Ovary (tissue), 9 donors: ENCODE data around the gene NCK2. TPM values are rescaled to one million over a fixed set of nuclear protein-coding genes. Genes with fewer than 3 reads are reported as not detected.

ENCODE experiments used
- DNase-seq, 5 donors: peaks; one replicate each; pipeline ENCODE4 v3.0.0-alpha.2; 2019 to 2020
- H3K27ac ChIP-seq, 2 donors: fragments of 200-600 bp; one replicate each; pipeline versions ENCODE4 v1.5.1 to v1.8.0; 2019 to 2022
- H3K27me3 ChIP-seq: fragments of 200-600 bp; one replicate; pipeline ENCODE4 v1.8.0; 2022
- H3K36me3 ChIP-seq: fragments of 200-600 bp; sonication (generic); one replicate; pipeline ENCODE4 v1.5.1; 2019
- H3K4me1 ChIP-seq: one replicate; pipeline ENCODE4 v1.8.1; 2013; ENCODE audit warnings: mild to moderate bottlenecking, moderate library complexity; ENCODE audit not compliant: insufficient read depth
- H3K4me3 ChIP-seq: fragments of 200-600 bp; sonication (generic); one replicate; pipeline ENCODE4 v1.5.1; 2017
- H3K9me3 ChIP-seq, 2 donors: fragments of 200-600 bp in 1 of 2; sonication (generic) in 1 of 2; one replicate each; pipeline versions ENCODE4 v1.5.1 to v1.8.1; 2013 to 2019; ENCODE audit warnings: mild to moderate bottlenecking in 1 of 2, moderate library complexity in 1 of 2
- EP300 ChIP-seq: sonication (generic); formaldehyde crosslinking; IDR thresholded peaks from one replicate; pipeline ENCODE4 v1.6.1; 2017; ENCODE audit warnings: antibody characterized with exemption
- POLR2A ChIP-seq: fragments of 450-650 bp; IDR thresholded peaks from one replicate; pipeline ENCODE4 v1.6.1; 2017; ENCODE audit warnings: antibody characterized with exemption, mild to moderate bottlenecking, moderate library complexity
- WGBS, 3 donors: extraction: QIAGEN DNeasy Blood & Tissue Kit in 1 of 3; methylation state at CpG; one replicate each; pipeline versions ENCODE4 v1.1.5 to v1.1.7; 2013 to 2017; 5-methylcytosine and 5-hydroxymethylcytosine counted together
- intact Hi-C, 4 donors: fragments of 100-400 bp; cut with DNase I; formaldehyde crosslinking; loops; one replicate each; pipeline versions ENCODE4 v1.11.0 to v1.15.1; 2022 to 2023
- polyA plus RNA-seq, 2 donors: library from polyadenylated mRNA; stranded (reverse); fragments of 200-250 nt in 1 of 2; fragments of 350-450 nt in 1 of 2; fragmentation: Illumina TruSeq in 1 of 2; extraction: RNeasy Lipid Tissue Mini Kit (QIAGEN cat#74804) in 1 of 2; gene quantifications; one replicate each; pipeline ENCODE4 v1.2.3, GENCODE V29; 2013 to 2014
- total RNA-seq, 7 donors: library from RNA; depleted of rRNA in 2 of 7; stranded (reverse); fragments of >200 nt in 2 of 7; fragmentation: NEBNext Ultra II Directional in 3 of 7; extraction: Animal tissue kit (Norgen Biotek cat#: 25700) in 3 of 7; gene quantifications; one replicate each; pipeline versions ENCODE4 v1.1.0 to v1.2.4, GENCODE V29; 2016 to 2023
- TF ChIP-seq, protein P1 (sequence below), 3 donors: fragments of 450-650 bp in 2 of 3; fragments of 200-600 bp in 1 of 3; IDR thresholded peaks; one replicate each; pipeline versions ENCODE4 v1.5.1 to v1.8.0; 2016 to 2022; ENCODE audit warnings: antibody characterized with exemption in 3 of 3, mild to moderate bottlenecking in 1 of 3
- donor health status: DM: no; HTN: no; CAD: no; lungs with moderate emphysema.
- donor health status: DM: no; HTN: no; CAD: no.
- donor health status: Bipolar disorder and iron deficiency.
- donor health status: DM: yes; HTN: yes; CAD: no.
- donor health status: DM: no; HTN: no; CAD: no.
- donor health status: DM: yes; HTN: yes; CAD: no.

Gene NCK2
- total and polyA plus RNA-seq, 9 donors, result 16.7 to 42.9 (median 31.2) TPM

DNA sequence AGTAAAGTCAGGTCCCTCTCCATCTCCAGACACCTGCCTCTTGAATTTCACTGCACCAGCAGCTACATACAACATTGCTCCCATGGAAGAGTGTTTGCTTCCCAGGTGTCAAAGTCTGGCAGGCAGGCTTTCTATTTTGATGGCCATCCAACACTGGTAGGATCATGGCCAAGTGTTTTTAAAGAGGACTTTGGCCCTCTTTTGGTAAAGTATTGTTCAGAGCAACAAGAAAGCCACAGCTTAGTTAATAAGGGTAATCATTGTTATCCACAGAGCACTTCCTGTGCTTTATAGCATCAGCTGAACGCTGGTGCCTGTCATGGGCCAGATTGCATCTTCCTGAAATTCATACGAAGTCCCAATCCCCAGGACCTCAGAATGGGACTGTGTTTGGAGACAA is 133.2 kb downstream of the NCK2 start:
- WGBS, 3 donors, result 75 to 86% (median 84%) methylated on average over 2 of the region's 2 CpGs
- no peaks in the 10 kb centered on the region for H3K27me3 ChIP-seq

DNA sequence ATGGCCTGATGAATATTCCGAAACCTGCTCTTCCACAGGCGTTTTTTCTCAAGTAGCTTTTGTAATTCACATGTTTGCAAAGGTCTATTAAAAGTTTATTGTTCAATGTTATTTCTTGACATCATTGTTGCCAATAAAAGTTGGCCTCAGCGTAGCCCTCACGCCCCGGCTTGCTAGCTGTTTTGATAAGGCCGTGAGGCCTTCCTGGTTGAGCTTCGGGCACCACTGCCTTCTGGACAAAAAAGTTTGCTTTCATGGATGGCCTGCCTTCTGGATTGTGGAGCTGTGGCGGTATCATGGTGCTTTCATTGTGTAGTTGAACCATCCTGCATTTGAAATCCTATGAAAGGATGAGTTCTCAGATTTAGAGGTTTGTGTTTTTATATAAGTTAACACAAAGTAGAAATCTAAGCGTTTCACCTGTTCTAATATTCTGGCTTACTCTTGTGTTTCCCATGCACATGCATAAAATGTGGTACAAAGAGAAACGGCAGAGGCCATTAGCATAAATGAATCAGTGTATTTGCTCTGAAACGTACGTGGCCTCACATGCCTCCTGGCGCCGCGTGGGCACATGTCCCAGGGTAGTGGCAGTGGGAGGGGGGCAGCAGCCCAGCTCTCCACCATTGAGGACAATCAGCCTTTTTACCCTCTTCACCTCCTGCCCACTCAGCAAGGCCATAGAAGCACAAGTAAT is 134.5 kb downstream of the NCK2 start:
- Histone ChIP-seq H3K36me3 (no peaks in the 10 kb centered on the region), H3K4me1 (peaks cover 14% of the 10 kb centered on the region), H3K4me3 (no peak overlapping the region), H3K27me3 (no peaks in the 10 kb centered on the region), H3K9me3 (no peaks in the 10 kb centered on the region), H3K27ac (no peak overlapping the region)
- intact Hi-C loops, result no loop called here
- no peak for DNase-seq
- TF ChIP-seq, protein P1, sequence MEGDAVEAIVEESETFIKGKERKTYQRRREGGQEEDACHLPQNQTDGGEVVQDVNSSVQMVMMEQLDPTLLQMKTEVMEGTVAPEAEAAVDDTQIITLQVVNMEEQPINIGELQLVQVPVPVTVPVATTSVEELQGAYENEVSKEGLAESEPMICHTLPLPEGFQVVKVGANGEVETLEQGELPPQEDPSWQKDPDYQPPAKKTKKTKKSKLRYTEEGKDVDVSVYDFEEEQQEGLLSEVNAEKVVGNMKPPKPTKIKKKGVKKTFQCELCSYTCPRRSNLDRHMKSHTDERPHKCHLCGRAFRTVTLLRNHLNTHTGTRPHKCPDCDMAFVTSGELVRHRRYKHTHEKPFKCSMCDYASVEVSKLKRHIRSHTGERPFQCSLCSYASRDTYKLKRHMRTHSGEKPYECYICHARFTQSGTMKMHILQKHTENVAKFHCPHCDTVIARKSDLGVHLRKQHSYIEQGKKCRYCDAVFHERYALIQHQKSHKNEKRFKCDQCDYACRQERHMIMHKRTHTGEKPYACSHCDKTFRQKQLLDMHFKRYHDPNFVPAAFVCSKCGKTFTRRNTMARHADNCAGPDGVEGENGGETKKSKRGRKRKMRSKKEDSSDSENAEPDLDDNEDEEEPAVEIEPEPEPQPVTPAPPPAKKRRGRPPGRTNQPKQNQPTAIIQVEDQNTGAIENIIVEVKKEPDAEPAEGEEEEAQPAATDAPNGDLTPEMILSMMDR (IDR thresholded peaks at IDR 0.05), result no peak
- TF ChIP-seq EP300 (no peak), POLR2A (no peak)
- WGBS, 3 donors, result 88 to 94% (median 91%) methylated on average over 15 of the region's 15 CpGs

More for the DNA sequence above, 133.2 kb downstream of the NCK2 start:
- intact Hi-C loops, result no loop called here
- Histone ChIP-seq H3K4me3 (no peak overlapping the region), H3K27ac (no peak overlapping the region), H3K9me3 (no peaks in the 10 kb centered on the region), H3K4me1 (peaks cover 14% of the 10 kb centered on the region), H3K36me3 (no peaks in the 10 kb centered on the region)
- no peak for TF ChIP-seq EP300
- TF ChIP-seq, protein P1 (IDR thresholded peaks at IDR 0.05), result no peak
- no peak for TF ChIP-seq POLR2A
- DNase-seq, result no peak

DNA sequence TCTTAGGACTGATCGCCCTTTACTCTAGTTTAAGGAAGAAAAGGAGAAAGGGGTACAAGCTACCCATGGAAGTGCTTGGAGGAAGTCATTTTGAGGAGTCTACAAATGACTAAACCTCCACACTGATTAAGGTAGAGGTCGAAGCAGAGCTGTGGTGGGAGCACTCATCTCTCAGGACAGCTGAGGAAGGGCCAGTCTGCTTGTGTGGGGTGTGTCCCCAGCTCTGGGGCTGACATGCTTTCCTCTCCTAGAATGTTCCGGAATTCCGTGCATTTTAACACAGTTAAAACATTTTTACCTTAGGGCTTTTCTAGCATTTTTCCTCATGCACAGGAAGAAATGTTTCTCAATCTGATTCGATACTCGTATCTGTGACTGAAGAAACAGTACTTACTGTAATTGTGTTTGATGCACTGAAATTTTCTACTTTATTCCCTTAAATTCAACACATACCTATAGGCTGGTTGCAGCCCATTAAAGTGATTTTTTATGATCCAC is 135.1 kb downstream of the NCK2 start:
- WGBS, 3 donors, result 96 to 97% (median 97%) methylated on average over 6 of the region's 6 CpGs
- Histone ChIP-seq H3K36me3 (no peaks in the 10 kb centered on the region), H3K4me3 (no peak overlapping the region), H3K9me3 (no peaks in the 10 kb centered on the region), H3K4me1 (peaks cover 14% of the 10 kb centered on the region), H3K27ac (no peak overlapping the region), H3K27me3 (no peaks in the 10 kb centered on the region)
- DNase-seq, result no peak
- intact Hi-C loops, result loop anchor here in 1 of 4 donors (10.0 kb wide), 1 partner anchor 135 kb away; the partner anchor contains the start of gene NCK2
- TF ChIP-seq, protein P1 (IDR thresholded peaks at IDR 0.05), result no peak
- no peak for TF ChIP-seq EP300
- TF ChIP-seq POLR2A, result no peak

DNA sequence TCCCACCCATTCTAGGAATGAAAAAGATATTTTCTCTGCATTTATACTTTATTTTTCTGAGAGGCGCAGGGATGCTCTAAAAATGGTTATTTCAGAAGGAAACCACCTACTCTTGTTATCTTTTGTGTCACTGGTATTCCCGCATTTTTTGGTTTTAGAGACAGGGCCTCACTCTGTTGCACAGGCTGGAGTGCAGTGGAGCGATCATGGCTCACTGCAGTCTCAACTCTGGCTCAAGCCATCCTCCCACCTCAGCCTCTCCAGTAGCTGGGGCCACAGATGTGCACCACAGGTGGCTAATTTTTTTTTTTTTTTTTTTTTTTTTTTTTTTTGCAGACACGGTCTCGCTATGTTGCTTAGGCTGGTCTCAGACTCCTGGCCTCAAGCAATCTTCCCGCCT is 135.9 kb downstream of the NCK2 start:
- Histone ChIP-seq H3K4me3 (no peak overlapping the region), H3K27me3 (no peaks in the 10 kb centered on the region), H3K4me1 (peaks cover 14% of the 10 kb centered on the region), H3K36me3 (no peaks in the 10 kb centered on the region), H3K9me3 (no peaks in the 10 kb centered on the region), H3K27ac (no peak overlapping the region)
- intact Hi-C loops, result loop anchor here in 1 of 4 donors (10.0 kb wide), 1 partner anchor 136 kb away; the partner anchor contains the start of gene NCK2
- DNase-seq, result no peak
- TF ChIP-seq POLR2A, result no peak
- TF ChIP-seq, protein P1 (IDR thresholded peaks at IDR 0.05), result no peak
- TF ChIP-seq EP300, result no peak
- 94 to 96% (median 95%) methylated on average over 6 of the region's 6 CpGs for WGBS, 3 donors
